PC-3 (cell line): Measurements from ENCODE around the gene MMS19. TPM values are rescaled to one million over a fixed set of nuclear protein-coding genes. Genes with fewer than 3 reads are reported as not detected.

ENCODE experiments used
- ATAC-seq: fragments of 200-7000 bp; cut with Tn5 transposase; 2 replicates; pipeline ENCODE4 v1.9.1; 2020; ENCODE audit warnings: mild to moderate bottlenecking, moderate library complexity
- BruUV-seq: library from RNA; stranded (reverse); fragments of 400-500 nt; replicated peaks from 2 replicates; lab custom pipeline; 2021; lab: Mats Ljungman, UMichigan
- CTCF ChIA-PET: fragments of 300-600 bp; sonication (Branson Sonifier 250); formaldehyde crosslinking; loops from one replicate; lab custom pipeline; 2022; ENCODE audit warnings: antibody characterized with exemption; lab: Charles Lee
- POLR2A ChIA-PET: fragments of 300-600 bp; sonication (Branson Sonifier 250); formaldehyde crosslinking; loops from one replicate; lab custom pipeline; 2022; ENCODE audit warnings: antibody characterized with exemption; ENCODE audit not compliant: unreplicated experiment; lab: Charles Lee
- DNase-seq: peaks from one replicate; pipeline ENCODE4 v3.0.0-alpha.2; 2015
- H2AFZ ChIP-seq: fragments of 300-600 bp; sonication (generic); 2 replicates; pipeline ENCODE4 v1.6.0; 2016; ENCODE audit warnings: antibody characterized with exemption, low read length
- H3F3A ChIP-seq: fragments of 300-600 bp; sonication (generic); one replicate; pipeline ENCODE4 v1.6.0; 2017; ENCODE audit warnings: antibody characterized with exemption, low read length, control low read depth, mild to moderate bottlenecking; ENCODE audit not compliant: unreplicated experiment
- H3K27ac ChIP-seq: fragments of 300-600 bp; sonication (generic); 2 replicates; pipeline ENCODE4 v1.5.1; 2016; ENCODE audit warnings: mild to moderate bottlenecking, low read length
- H3K27me3 ChIP-seq: fragments of 300-600 bp; sonication (generic); 2 replicates; pipeline ENCODE4 v1.6.1; 2016; ENCODE audit warnings: low read length, mixed read lengths
- H3K36me3 ChIP-seq: fragments of 300-600 bp; sonication (generic); 2 replicates; pipeline ENCODE4 v1.6.1; 2016; ENCODE audit warnings: low read depth, mixed run types, low read length, mixed read lengths
- H3K4me1 ChIP-seq: fragments of 300-600 bp; sonication (generic); 2 replicates; pipeline ENCODE4 v1.5.1; 2016; ENCODE audit warnings: low read length; ENCODE audit not compliant: insufficient read depth
- H3K4me2 ChIP-seq: fragments of 300-600 bp; sonication (generic); 2 replicates; pipeline ENCODE4 v1.6.0; 2016; ENCODE audit warnings: low read length
- H3K4me3 ChIP-seq: fragments of 300-600 bp; sonication (generic); 2 replicates; pipeline ENCODE4 v1.5.1; 2016; ENCODE audit warnings: mild to moderate bottlenecking, low read length, mixed read lengths
- H3K79me2 ChIP-seq: fragments of 300-600 bp; sonication (generic); 2 replicates; pipeline ENCODE4 v1.6.1; 2017; ENCODE audit warnings: low read length, mixed read lengths
- H3K9ac ChIP-seq: fragments of 300-600 bp; sonication (generic); 2 replicates; pipeline ENCODE4 v1.6.0; 2016; ENCODE audit warnings: mild to moderate bottlenecking, low read length
- H3K9me2 ChIP-seq: fragments of 300-600 bp; sonication (generic); replicated peaks from 2 replicates; pipeline ENCODE4 v1.6.1; 2016; ENCODE audit warnings: mixed run types, low read length, mixed read lengths
- H3K9me3 ChIP-seq: fragments of 300-600 bp; sonication (generic); 2 replicates; pipeline ENCODE4 v1.6.1; 2016; ENCODE audit warnings: low read length, mixed read lengths
- H4K20me1 ChIP-seq: fragments of 300-600 bp; sonication (generic); 2 replicates; pipeline ENCODE4 v1.6.1; 2016; ENCODE audit warnings: low read length, mixed read lengths
- EZH2 ChIP-seq: fragments of 300-600 bp; sonication (generic); IDR thresholded peaks from one replicate; pipeline ENCODE4 v1.6.1; 2017; ENCODE audit warnings: antibody characterized with exemption, mild to moderate bottlenecking, low read length; ENCODE audit not compliant: unreplicated experiment
- EZH2phosphoT487 ChIP-seq: fragments of 300-600 bp; sonication (generic); IDR thresholded peaks from 2 replicates; pipeline ENCODE4 v1.6.1; 2018; ENCODE audit warnings: mild to moderate bottlenecking, antibody characterized with exemption, low read length, borderline replicate concordance
- intact Hi-C: fragments of 100-400 bp; cut with micrococcal nuclease; formaldehyde crosslinking; loops from 2 replicates; pipeline ENCODE4 v1.9.0; 2023
- total RNA-seq: library from RNA; depleted of rRNA; stranded (reverse); fragments of >200 nt; gene quantifications from 2 replicates; pipeline ENCODE4 v1.2.3, GENCODE V29; 2014
- TF ChIP-seq, protein P1 (sequence below): fragments of 300-600 bp; sonication (generic); conservative IDR thresholded peaks from 2 replicates; pipeline ENCODE4 v1.5.1; 2017; ENCODE audit warnings: antibody characterized with exemption, low read depth, mild to moderate bottlenecking, low read length

Gene MMS19
- total RNA-seq, 1 experiment from 2014 or later, result 78.2 TPM

DNA sequence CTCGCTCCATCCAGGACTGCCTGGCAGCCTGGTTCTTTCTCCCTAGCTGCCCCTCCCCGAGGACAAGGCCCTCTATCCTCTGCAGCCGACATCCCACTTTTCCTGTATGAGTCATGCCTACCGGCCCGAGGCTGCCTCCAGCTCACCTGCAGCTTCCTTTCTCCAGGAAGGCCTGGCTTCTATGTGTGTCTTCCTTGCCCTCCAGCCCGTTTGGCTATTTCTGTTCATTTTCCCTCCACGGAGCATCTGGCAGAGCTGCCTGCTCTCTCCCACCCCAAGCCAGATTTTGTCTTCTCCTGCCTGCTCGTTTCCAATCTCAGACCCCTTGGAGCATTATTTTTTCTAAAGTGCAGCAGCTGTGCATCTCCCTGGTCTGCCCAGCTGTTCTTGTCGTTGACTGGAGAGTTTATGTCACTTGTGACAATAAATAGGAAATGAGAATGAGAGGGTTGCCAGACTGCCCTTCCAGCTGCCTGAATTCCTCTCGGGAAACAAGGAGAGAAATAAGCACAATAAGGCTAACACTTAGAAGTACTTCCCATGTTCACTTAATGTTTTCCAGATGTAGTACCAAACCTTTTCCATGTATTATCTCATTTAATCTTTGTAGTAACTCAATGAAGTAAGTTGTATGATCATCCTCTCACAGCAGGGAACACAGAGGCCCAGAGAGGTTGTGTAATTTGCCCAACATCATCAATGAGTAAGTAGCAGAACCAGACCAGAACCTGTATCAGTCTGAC lies 20.2 kb upstream of the MMS19 start:
- peak; percentile 84 for DNase-seq
- peak overlapping the region; percentile 54 for H2AFZ ChIP-seq

DNA sequence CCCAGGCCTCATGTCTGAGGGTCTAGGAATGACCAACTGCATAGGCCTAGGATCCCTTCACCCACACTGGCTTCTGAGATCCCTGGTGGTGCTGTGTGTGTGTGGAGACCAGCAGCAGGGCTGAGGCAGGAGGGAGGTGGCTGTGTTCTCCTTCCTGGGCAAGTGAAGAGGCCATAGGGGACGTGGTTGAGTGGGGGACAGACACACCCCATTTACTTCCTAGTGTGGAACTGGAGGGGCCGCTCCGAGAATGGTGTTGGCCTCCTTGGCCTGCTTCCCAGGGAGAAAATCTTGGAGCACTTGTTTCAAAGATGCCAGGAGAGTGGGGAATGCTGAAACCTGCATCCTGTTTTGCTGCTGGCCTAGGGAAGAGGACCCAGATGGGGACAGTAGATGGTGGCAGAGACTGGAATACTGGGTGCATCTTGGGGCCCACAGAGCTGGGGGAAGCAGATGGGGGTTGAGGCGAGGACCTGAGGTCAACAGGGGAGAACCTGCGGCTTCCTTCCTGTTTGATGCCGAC lies 19.6 kb upstream of the MMS19 start:
- H3F3A ChIP-seq, result peaks cover 5% of the 10 kb centered on the region
- H3K9me2 ChIP-seq, result no peaks in the 10 kb centered on the region
- intact Hi-C loops, result no loop called here
- H3K4me1 ChIP-seq, result peaks cover 32% of the 10 kb centered on the region
- TF ChIP-seq EZH2 (no peak), EZH2phosphoT487 (no peak)
- TF ChIP-seq, protein P1, sequence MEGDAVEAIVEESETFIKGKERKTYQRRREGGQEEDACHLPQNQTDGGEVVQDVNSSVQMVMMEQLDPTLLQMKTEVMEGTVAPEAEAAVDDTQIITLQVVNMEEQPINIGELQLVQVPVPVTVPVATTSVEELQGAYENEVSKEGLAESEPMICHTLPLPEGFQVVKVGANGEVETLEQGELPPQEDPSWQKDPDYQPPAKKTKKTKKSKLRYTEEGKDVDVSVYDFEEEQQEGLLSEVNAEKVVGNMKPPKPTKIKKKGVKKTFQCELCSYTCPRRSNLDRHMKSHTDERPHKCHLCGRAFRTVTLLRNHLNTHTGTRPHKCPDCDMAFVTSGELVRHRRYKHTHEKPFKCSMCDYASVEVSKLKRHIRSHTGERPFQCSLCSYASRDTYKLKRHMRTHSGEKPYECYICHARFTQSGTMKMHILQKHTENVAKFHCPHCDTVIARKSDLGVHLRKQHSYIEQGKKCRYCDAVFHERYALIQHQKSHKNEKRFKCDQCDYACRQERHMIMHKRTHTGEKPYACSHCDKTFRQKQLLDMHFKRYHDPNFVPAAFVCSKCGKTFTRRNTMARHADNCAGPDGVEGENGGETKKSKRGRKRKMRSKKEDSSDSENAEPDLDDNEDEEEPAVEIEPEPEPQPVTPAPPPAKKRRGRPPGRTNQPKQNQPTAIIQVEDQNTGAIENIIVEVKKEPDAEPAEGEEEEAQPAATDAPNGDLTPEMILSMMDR, result no peak
- H4K20me1 ChIP-seq, result no peaks in the 10 kb centered on the region
- H3K4me2 ChIP-seq, result peak overlapping the region; percentile 78
- BruUV-seq, result no TSS peak
- H3K27me3 ChIP-seq, result no peaks in the 10 kb centered on the region
- ATAC-seq, result peak; percentile 35
- H3K4me3 ChIP-seq, result peak overlapping the region; percentile 18; the same call in 1 of the 2 replicates
- H3K36me3 ChIP-seq, result no peaks in the 10 kb centered on the region
- POLR2A ChIA-PET, result no interaction called here
- H3K9me3 ChIP-seq, result no peaks in the 10 kb centered on the region
- peak overlapping the region; percentile 61 for H3K27ac ChIP-seq
- H2AFZ ChIP-seq, result peak overlapping the region; percentile 54
- H3K79me2 ChIP-seq, result peaks cover 17% of the 10 kb centered on the region; the same call in 1 of the 2 replicates
- DNase-seq, result no peak
- no peak overlapping the region for H3K9ac ChIP-seq
- CTCF ChIA-PET, result interaction anchor here (0.9 to 1.0 kb wide), 2 partner anchors 16 to 36 kb away, joined by 4 to 7 read pairs; no protein-coding TSS in a partner anchor

More for the DNA sequence above, 20.2 kb upstream of the MMS19 start:
- POLR2A ChIA-PET, result no interaction called here
- no peaks in the 10 kb centered on the region for H3K36me3 ChIP-seq
- H3F3A ChIP-seq, result peaks cover 5% of the 10 kb centered on the region
- no peaks in the 10 kb centered on the region for H3K9me3 ChIP-seq
- no TSS peak for BruUV-seq
- no peak overlapping the region for H3K9ac ChIP-seq
- H3K4me2 ChIP-seq, result peak overlapping the region; percentile 78
- TF ChIP-seq EZH2, result no peak
- TF ChIP-seq EZH2phosphoT487, result no peak
- TF ChIP-seq, protein P1, result no peak
- intact Hi-C loops, result no loop called here
- peak overlapping the region; percentile 61 for H3K27ac ChIP-seq
- CTCF ChIA-PET, result interaction anchor here (0.9 to 1.0 kb wide), 2 partner anchors 15 to 35 kb away, joined by 4 to 7 read pairs; no protein-coding TSS in a partner anchor
- no peaks in the 10 kb centered on the region for H4K20me1 ChIP-seq
- H3K27me3 ChIP-seq, result no peaks in the 10 kb centered on the region
- H3K4me3 ChIP-seq, result peak overlapping the region; percentile 42; the same call in 1 of the 2 replicates
- peak; percentile 97 for ATAC-seq
- H3K79me2 ChIP-seq, result peaks cover 17% of the 10 kb centered on the region; the same call in 1 of the 2 replicates
- H3K4me1 ChIP-seq, result peaks cover 26% of the 10 kb centered on the region
- H3K9me2 ChIP-seq, result no peaks in the 10 kb centered on the region
